Measurements from ENCODE around the gene PDGFRB.

Gene PDGFRB

GRCh38 chr5:150144879-150145278, 10.8 kb downstream of the PDGFRB start:
- DNase-seq (ENCODE audit: low read depth in 2 of 2) = no peak

- no peak for DNase-seq (ENCODE audit: low read depth in 2 of 2)
These were observed 11.3 kb downstream of the PDGFRB start for GRCh38 chr5:150144246-150144801.

GRCh38 chr5:150143350-150144245, 12.0 kb downstream of the PDGFRB start:
- no peak for DNase-seq (ENCODE audit: low read depth in 2 of 2)

- no peak for DNase-seq (ENCODE audit: low read depth in 2 of 2)
These were observed 12.7 kb downstream of the PDGFRB start for GRCh38 chr5:150142959-150143349.

- no peak for DNase-seq (ENCODE audit: low read depth in 2 of 2)
These were observed 13.3 kb downstream of the PDGFRB start for GRCh38 chr5:150142185-150142958.

- no peak for DNase-seq (ENCODE audit: low read depth in 2 of 2)
These were observed 14.0 kb downstream of the PDGFRB start for GRCh38 chr5:150141544-150142184.

- DNase-seq (ENCODE audit: low read depth in 2 of 2) = no peak
These were observed 14.8 kb downstream of the PDGFRB start for GRCh38 chr5:150140830-150141229.

- no peak for DNase-seq (ENCODE audit: low read depth in 2 of 2)
These were observed 16.3 kb downstream of the PDGFRB start for GRCh38 chr5:150139334-150139733.

GRCh38 chr5:150138551-150139265, 16.9 kb downstream of the PDGFRB start:
- no peak for DNase-seq (ENCODE audit: low read depth in 2 of 2)

- no peak for DNase-seq (ENCODE audit: low read depth in 2 of 2)
These were observed 17.6 kb downstream of the PDGFRB start for GRCh38 chr5:150137997-150138396.

- no peak for DNase-seq (ENCODE audit: low read depth in 2 of 2)
These were observed 18.3 kb downstream of the PDGFRB start for GRCh38 chr5:150137168-150137957.

- no peak for DNase-seq (ENCODE audit: low read depth in 2 of 2)
These were observed 19.1 kb downstream of the PDGFRB start for GRCh38 chr5:150136305-150137167.

GRCh38 chr5:150135557-150136304, 19.9 kb downstream of the PDGFRB start:
- DNase-seq (ENCODE audit: low read depth in 2 of 2) = no peak

- DNase-seq (ENCODE audit: low read depth in 2 of 2) = no peak
These were observed 21.5 kb downstream of the PDGFRB start for GRCh38 chr5:150134198-150134588.

- no peak for DNase-seq (ENCODE audit: low read depth in 2 of 2)
These were observed 22.0 kb downstream of the PDGFRB start for GRCh38 chr5:150133581-150134197.

GRCh38 chr5:150132740-150133139, 22.9 kb downstream of the PDGFRB start:
- no peak for DNase-seq (ENCODE audit: low read depth in 2 of 2)

- DNase-seq (ENCODE audit: low read depth in 2 of 2) = no peak
These were observed 23.5 kb downstream of the PDGFRB start for GRCh38 chr5:150131978-150132694.

GRCh38 chr5:150131461-150131860, 24.2 kb downstream of the PDGFRB start:
- no peak for DNase-seq (ENCODE audit: low read depth in 2 of 2)

Data from stimulated activated CD8-positive, alpha-beta memory T cell treated with anti-CD3 and anti-CD28 coated beads, Interleukin-15, amount 100 ng/mL, for 48 hours (primary cell).